HG02943 (cell line): ENCODE data around the gene APLF.

Source experiments
- ATAC-seq: cut with Tn5 transposase; IDR thresholded peaks from one replicate; pipeline ENCODE4 v1.9.1; 2021; ENCODE audit warnings: mild to moderate bottlenecking, low read depth, moderate library complexity; ENCODE audit not compliant: unreplicated experiment

APLF gene

GRCh38 chr2:68627615-68628014 is 160.2 kb downstream of the APLF start:
- ATAC-seq: no peak
